Sigmoid colon (tissue), 4 donors: Measurements from ENCODE around the gene XIRP2.
"Not testable (repeated sequence)": the region's sequence is repeated elsewhere in the genome, so short reads cannot be mapped to it uniquely, and the experiment has no call there.

ENCODE experiments used
- CTCF ChIP-seq, 4 experiments: fragments of 450-650 bp in 3 of 4; fragments of 200-600 bp in 1 of 4; IDR thresholded peaks; one replicate each; pipeline ENCODE4 v1.5.1; 2016 to 2019; ENCODE audit warnings: antibody characterized with exemption in 4 of 4, mild to moderate bottlenecking in 3 of 4, moderate library complexity in 2 of 4
- EP300 ChIP-seq, 4 donors: sonication (generic); formaldehyde crosslinking; IDR thresholded peaks; one replicate each; pipeline ENCODE4 v1.6.1; 2017; ENCODE audit warnings: antibody characterized with exemption in 4 of 4
- POLR2A ChIP-seq, 2 donors: fragments of 450-650 bp; IDR thresholded peaks; one replicate each; pipeline ENCODE4 v1.6.1; 2016; ENCODE audit warnings: antibody characterized with exemption in 2 of 2, mild to moderate bottlenecking in 2 of 2, moderate library complexity in 2 of 2
- POLR2AphosphoS5 ChIP-seq, 4 donors: sonication (generic); formaldehyde crosslinking; IDR thresholded peaks; one replicate each; pipeline ENCODE4 v1.6.1; 2017; ENCODE audit warnings: antibody characterized with exemption in 4 of 4

GRCh38 chr2:167098931-167099330, 210.7 kb downstream of the XIRP2 start:
- TF ChIP-seq CTCF, EP300, POLR2AphosphoS5, POLR2A (IDR thresholded peaks at IDR 0.05): not testable (repeated sequence)
